Stomach (tissue), 9 donors: ENCODE measurements around the gene ARMC6. TPM values are rescaled to one million over a fixed set of nuclear protein-coding genes. Genes with fewer than 3 reads are reported as not detected.

Source experiments
- DNase-seq, 2 donors: peaks; one replicate each; pipeline versions ENCODE4 v3.0.0 to v3.0.0-alpha.2; 2013 to 2019
- H3K27ac ChIP-seq, 5 donors: fragments of 200-600 bp in 4 of 5; sonication (generic) in 4 of 5; one replicate each; pipeline ENCODE4 v1.5.1; 2013 to 2019; ENCODE audit warnings: mild to moderate bottlenecking in 1 of 5, moderate library complexity in 1 of 5
- H3K27me3 ChIP-seq, 3 donors: fragments of 200-600 bp; sonication (generic); one replicate each; pipeline ENCODE4 v1.5.1; 2017 to 2019; ENCODE audit warnings: mixed run types in 1 of 3
- H3K36me3 ChIP-seq, 4 donors: fragments of 200-600 bp; sonication (generic); 1 replicate in 3 of 4; 2 replicates in 1 of 4; pipeline ENCODE4 v1.5.1; 2016 to 2019
- H3K4me1 ChIP-seq, 4 donors: fragments of 200-600 bp; sonication (generic); one replicate each; pipeline ENCODE4 v1.5.1; 2016 to 2019
- H3K4me3 ChIP-seq, 4 donors: fragments of 200-600 bp; sonication (generic) in 3 of 4; one replicate each; pipeline ENCODE4 v1.5.1; 2016 to 2019; ENCODE audit warnings: mild to moderate bottlenecking in 1 of 4
- H3K9me3 ChIP-seq, 4 donors: fragments of 200-600 bp; sonication (generic); one replicate each; pipeline ENCODE4 v1.5.1; 2016 to 2019
- CTCF ChIP-seq, 7 experiments: fragments of 450-650 bp in 4 of 7; fragments of 200-600 bp in 3 of 7; sonication (generic) in 3 of 7; IDR thresholded peaks; one replicate each; pipeline ENCODE4 v1.5.1; 2016 to 2019; ENCODE audit warnings: antibody characterized with exemption in 7 of 7, control low read depth in 2 of 7, mild to moderate bottlenecking in 1 of 7
- EP300 ChIP-seq: sonication (generic); formaldehyde crosslinking; IDR thresholded peaks from one replicate; pipeline ENCODE4 v1.6.1; 2017; ENCODE audit warnings: antibody characterized with exemption
- POLR2A ChIP-seq, 4 donors: fragments of 450-650 bp; IDR thresholded peaks; one replicate each; pipeline ENCODE4 v1.6.1; 2016; ENCODE audit warnings: antibody characterized with exemption in 4 of 4, control low read depth in 2 of 4, mild to moderate bottlenecking in 1 of 4, moderate library complexity in 1 of 4
- POLR2AphosphoS5 ChIP-seq, 3 donors: sonication (generic); formaldehyde crosslinking; IDR thresholded peaks; one replicate each; pipeline ENCODE4 v1.6.1; 2016; ENCODE audit warnings: antibody characterized with exemption in 3 of 3
- WGBS, 5 donors: extraction: QIAGEN DNeasy Blood & Tissue Kit in 3 of 5; methylation state at CpG; one replicate each; pipeline versions ENCODE4 v1.1.5 to v1.1.7; 2013 to 2018; 5-methylcytosine and 5-hydroxymethylcytosine counted together
- intact Hi-C: fragments of 100-400 bp; cut with DNase I; formaldehyde crosslinking; loops from one replicate; pipeline ENCODE4 v1.15.1; 2023; ENCODE audit warnings: low total_unique reads
- polyA plus RNA-seq, 3 donors: library from polyadenylated mRNA; stranded (reverse); fragments of 200-250 nt; gene quantifications; one replicate each; pipeline ENCODE4 v1.2.3, GENCODE V29; 2013
- total RNA-seq, 5 donors: library from RNA; depleted of rRNA; stranded (reverse); fragments of >200 nt; gene quantifications; one replicate each; pipeline versions ENCODE4 v1.1.0 to v1.2.3, GENCODE V29; 2014 to 2016
- donor health status: healthy with polysubstance abuse.
- donor health status: Bipolar disorder and iron deficiency.
- donor health status: healthy.

The ARMC6 gene
- total and polyA plus RNA-seq, 8 donors = 7.0 to 63.8 (median 21.1) TPM

DNA sequence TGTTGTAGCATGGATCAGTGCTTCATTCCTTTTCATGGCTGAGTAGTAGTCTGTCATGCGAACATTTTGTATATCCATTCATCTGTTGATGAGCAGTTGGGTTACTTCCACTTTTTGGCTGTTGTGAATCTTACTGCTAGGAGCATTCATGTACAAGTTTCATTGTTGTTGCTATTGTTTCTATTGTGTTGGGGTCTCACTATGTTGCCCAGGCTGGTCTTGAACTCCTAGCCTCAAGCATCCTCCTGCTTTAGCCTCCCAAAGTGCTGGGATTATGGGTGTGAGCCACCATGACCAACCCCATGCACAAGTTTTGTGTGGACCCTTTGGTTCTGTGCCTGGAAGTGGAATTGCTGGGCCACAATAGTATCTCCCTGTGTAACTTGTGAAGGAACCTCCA, 46.2 kb downstream of the ARMC6 start:
- intact Hi-C loops = no loop called here
- no peak for TF ChIP-seq EP300
- no peak for TF ChIP-seq POLR2AphosphoS5 (IDR thresholded peaks at IDR 0.05)
- no peak for TF ChIP-seq POLR2A (IDR thresholded peaks at IDR 0.05)
- TF ChIP-seq CTCF (IDR thresholded peaks at IDR 0.05) = no peak
- Histone ChIP-seq H3K4me3 (no peak overlapping the region), H3K4me1 (peaks cover 0 to 12% (median 3%) of the 10 kb centered on the region in 4 donors), H3K27ac (no peak overlapping the region), H3K36me3 (peaks cover 0 to 40% (median 24%) of the 10 kb centered on the region in 4 donors), H3K27me3 (no peaks in the 10 kb centered on the region), H3K9me3 (no peaks in the 10 kb centered on the region)
- WGBS, 5 donors = 94 to 100% (median 96%) methylated on average over 1 of the region's 1 CpG
- DNase-seq = no peak

GRCh38 chr19:19081642-19082151, 48.3 kb downstream of the ARMC6 start:
- DNase-seq = peak in 1 of 2 donors; percentile 37
- no peaks in the 10 kb centered on the region for H3K27me3 ChIP-seq
- 70 to 89% (median 77%) methylated on average over 14 to 16 of the region's 16 CpGs for WGBS, 5 donors
- intact Hi-C loops = no loop called here
- TF ChIP-seq POLR2AphosphoS5 (IDR thresholded peaks at IDR 0.05) = no peak
- no peak for TF ChIP-seq EP300
- TF ChIP-seq POLR2A (IDR thresholded peaks at IDR 0.05) = no peak
- TF ChIP-seq CTCF (IDR thresholded peaks at IDR 0.05) = no peak
- peaks cover 0 to 42% (median 20%) of the 10 kb centered on the region in 4 donors for H3K36me3 ChIP-seq
- H3K27ac ChIP-seq = no peak overlapping the region
- H3K4me3 ChIP-seq = no peak overlapping the region
- no peaks in the 10 kb centered on the region for H3K9me3 ChIP-seq
- peaks cover 0 to 10% (median under 1%) of the 10 kb centered on the region in 4 donors for H3K4me1 ChIP-seq

- Histone ChIP-seq H3K4me1 (peaks cover 0 to 10% (median 0%) of the 10 kb centered on the region in 4 donors), H3K27me3 (no peaks in the 10 kb centered on the region), H3K4me3 (no peak overlapping the region), H3K36me3 (peaks cover 0 to 27% (median 13%) of the 10 kb centered on the region in 4 donors), H3K27ac (no peak overlapping the region), H3K9me3 (no peaks in the 10 kb centered on the region)
- intact Hi-C loops = no loop called here
- WGBS, 5 donors = 80 to 93% (median 84%) methylated on average over 8 to 10 of the region's 10 CpGs
- no peak for DNase-seq
- TF ChIP-seq CTCF (IDR thresholded peaks at IDR 0.05) = no peak
- TF ChIP-seq POLR2AphosphoS5 (IDR thresholded peaks at IDR 0.05) = no peak
- TF ChIP-seq EP300 = no peak
- TF ChIP-seq POLR2A (IDR thresholded peaks at IDR 0.05) = no peak
Observed at GRCh38 chr19:19083413-19084178, 50.2 kb downstream of the ARMC6 start.

- intact Hi-C loops = no loop called here
- TF ChIP-seq POLR2A (IDR thresholded peaks at IDR 0.05) (no peak), POLR2AphosphoS5 (IDR thresholded peaks at IDR 0.05) (no peak), EP300 (no peak), CTCF (IDR thresholded peaks at IDR 0.05) (no peak)
- no peak for DNase-seq
- H3K27ac ChIP-seq = no peak overlapping the region
- peaks cover 0 to 35% (median 13%) of the 10 kb centered on the region in 4 donors for H3K36me3 ChIP-seq
- no peaks in the 10 kb centered on the region for H3K9me3 ChIP-seq
- H3K4me1 ChIP-seq = no peaks in the 10 kb centered on the region
- no peaks in the 10 kb centered on the region for H3K27me3 ChIP-seq
- H3K4me3 ChIP-seq = no peak overlapping the region
- 85 to 92% (median 88%) methylated on average over 2 of the region's 2 CpGs for WGBS, 5 donors
Observed at GRCh38 chr19:19087676-19088075, 54.3 kb downstream of the ARMC6 start.
